Activated CD4-positive, alpha-beta T cell treated with anti-CD3 and anti-CD28 coated beads, Interleukin-2, amount 50 U/mL, for 16 hours (primary cell): ENCODE results near the gene MAPK6.
"Not testable (repeated sequence)": the region's sequence is repeated elsewhere in the genome, so short reads cannot be mapped to it uniquely, and the experiment has no call there.

ENCODE experiments used
- DNase-seq: peaks from one replicate; pipeline ENCODE4 v3.0.0-alpha.2; 2020

Gene MAPK6

GRCh38 chr15:52018693-52019393, at the start of gene MAPK6:
Gene MAPK6, plus strand, starts transcription at chr15:52019219. Its CDS starts 27,242 bp downstream, at chr15:52046461.
- peak; percentile 95 for DNase-seq

GRCh38 chr15:51969728-51970127, 49.3 kb upstream of the MAPK6 start:
- DNase-seq, result no peak

GRCh38 chr15:51970132-51970817, 48.7 kb upstream of the MAPK6 start:
- DNase-seq, result no peak

- DNase-seq, result no peak
Observed at GRCh38 chr15:51971032-51971374, 48.0 kb upstream of the MAPK6 start.

GRCh38 chr15:51971375-51972133, 47.5 kb upstream of the MAPK6 start, which contains the start of gene LEO1:
Gene LEO1, minus strand, starts transcription at chr15:51971778. Its CDS starts 33 bp downstream, at chr15:51971745.
- DNase-seq, result peak; percentile 96

GRCh38 chr15:51973220-51973619, 45.8 kb upstream of the MAPK6 start:
- no peak for DNase-seq

- no peak for DNase-seq
Observed at GRCh38 chr15:51973775-51974174, 45.2 kb upstream of the MAPK6 start.

GRCh38 chr15:51982013-51982769, 36.8 kb upstream of the MAPK6 start:
- DNase-seq, result peak; percentile 93

GRCh38 chr15:51982770-51983103, 36.3 kb upstream of the MAPK6 start:
- no peak for DNase-seq

GRCh38 chr15:51991141-51991540, 27.9 kb upstream of the MAPK6 start:
- no peak for DNase-seq

- DNase-seq, result no peak
Observed at GRCh38 chr15:51992953-51993352, 26.1 kb upstream of the MAPK6 start.

GRCh38 chr15:52002351-52002750, 16.7 kb upstream of the MAPK6 start:
- DNase-seq, result no peak

GRCh38 chr15:52003089-52003488, 15.9 kb upstream of the MAPK6 start:
- not testable (repeated sequence) for DNase-seq

GRCh38 chr15:52003710-52004109, 15.3 kb upstream of the MAPK6 start:
- DNase-seq, result no peak

- DNase-seq, result no peak
Observed at GRCh38 chr15:52004806-52005205, 14.2 kb upstream of the MAPK6 start.

- DNase-seq, result peak; percentile 94
Observed at GRCh38 chr15:52005748-52006701, 13.0 kb upstream of the MAPK6 start.

- DNase-seq, result no peak
Observed at GRCh38 chr15:52006702-52007340, 12.2 kb upstream of the MAPK6 start.

GRCh38 chr15:52008359-52008697, 10.7 kb upstream of the MAPK6 start:
- no peak for DNase-seq

- no peak for DNase-seq
Observed at GRCh38 chr15:52008698-52009434, 10.2 kb upstream of the MAPK6 start.
